Endothelial cell of umbilical vein (primary cell): ENCODE data around the gene SLC30A10. TPM values are rescaled to one million over a fixed set of nuclear protein-coding genes. Genes with fewer than 3 reads are reported as not detected.
"Not testable (repeated sequence)": the region's sequence is repeated elsewhere in the genome, so short reads cannot be mapped to it uniquely, and the experiment has no call there.

Experiments
- BruUV-seq: library from RNA; stranded (reverse); fragments of 400-500 nt; replicated peaks from 2 replicates; lab custom pipeline; 2021; lab: Mats Ljungman, UMichigan
- CTCF ChIA-PET: fragments of 300-600, 350-600 bp; sonication (Branson Sonifier 250); formaldehyde crosslinking; loops from one replicate; lab custom pipeline; 2021; ENCODE audit warnings: antibody characterized with exemption, inconsistent platforms; lab: Charles Lee
- POLR2A ChIA-PET: fragments of 300-600, 350-600 bp; sonication (Branson Sonifier 250); formaldehyde crosslinking; loops from one replicate; lab custom pipeline; 2021; ENCODE audit warnings: antibody characterized with exemption, inconsistent platforms; lab: Charles Lee
- DNase-seq: peaks from one replicate; pipeline ENCODE4 v3.0.0-alpha.2; 2011; ENCODE audit warnings: low read depth, low spot score
- FAIRE-seq: peaks from 2 replicates; lab custom pipeline; 2011; peaks lifted over from hg19 to GRCh38; lab: Jason Lieb, UNC
- H2AFZ ChIP-seq: 2 replicates; pipeline ENCODE4 v1.6.0; 2012; ENCODE audit warnings: low read depth, low read length, control low read depth, inconsistent platforms
- H3K27ac ChIP-seq: 2 replicates; pipeline ENCODE4 v1.5.1; 2011; ENCODE audit warnings: low read depth, mild to moderate bottlenecking, control low read depth, low read length, moderate library complexity; ENCODE audit not compliant: insufficient read depth
- H3K27me3 ChIP-seq, 2 experiments: 2 replicates each; pipeline versions ENCODE4 v1.6.0 to v1.6.1; 2011; ENCODE audit warnings: low read length in 2 of 2, mixed read lengths in 1 of 2; ENCODE audit not compliant: control insufficient read depth in 2 of 2, insufficient read depth in 2 of 2
- H3K36me3 ChIP-seq, 2 experiments: 2 replicates in 1 of 2; 3 replicates in 1 of 2; pipeline ENCODE4 v1.5.1; 2011; ENCODE audit warnings: low read length in 2 of 2, mild to moderate bottlenecking in 1 of 2, moderate library complexity in 1 of 2; ENCODE audit not compliant: control insufficient read depth in 2 of 2, insufficient read depth in 2 of 2; ENCODE audit errors: extremely low read depth in 1 of 2
- H3K4me1 ChIP-seq: 3 replicates; pipeline ENCODE4 v1.5.1; 2011; ENCODE audit warnings: mild to moderate bottlenecking, low read length; ENCODE audit not compliant: control insufficient read depth, insufficient read depth; ENCODE audit errors: extremely low read depth
- H3K4me2 ChIP-seq: 2 replicates; pipeline ENCODE4 v1.6.1; 2011; ENCODE audit warnings: low read length, control low read depth, mixed read lengths; ENCODE audit not compliant: insufficient read depth
- H3K4me3 ChIP-seq, 3 experiments: fragments of 200-600 bp in 1 of 3; sonication (generic), shearing (Covaris generic) in 1 of 3; replicated peaks in 1 of 3; 2 replicates each; pipeline ENCODE4 v1.5.1; 2011 to 2016; ENCODE audit warnings: control low read depth in 3 of 3, low read length in 3 of 3, mild to moderate bottlenecking in 2 of 3, inconsistent platforms in 1 of 3, low read depth in 1 of 3, moderate library complexity in 1 of 3; ENCODE audit not compliant: insufficient read depth in 1 of 3
- H3K79me2 ChIP-seq: 2 replicates; pipeline ENCODE4 v1.6.0; 2012; ENCODE audit warnings: low read length, inconsistent platforms; ENCODE audit not compliant: control insufficient read depth, insufficient read depth
- H3K9ac ChIP-seq: replicated peaks from 2 replicates; pipeline ENCODE3; 2011; ENCODE audit warnings: low read length, control low read depth; ENCODE audit not compliant: insufficient read depth; ENCODE audit errors: extremely low read depth
- H3K9me1 ChIP-seq: replicated peaks from 3 replicates; pipeline ENCODE4 v1.6.0; 2011; ENCODE audit warnings: mild to moderate bottlenecking, low read length; ENCODE audit not compliant: control insufficient read depth, insufficient read depth; ENCODE audit errors: extremely low read depth
- H3K9me3 ChIP-seq: replicated peaks from 2 replicates; pipeline ENCODE4 v1.5.1; 2012; ENCODE audit warnings: low read length, inconsistent platforms; ENCODE audit not compliant: control insufficient read depth, insufficient read depth
- H4K20me1 ChIP-seq: replicated peaks from 2 replicates; pipeline ENCODE3; 2011; ENCODE audit warnings: mild to moderate bottlenecking, low read length; ENCODE audit not compliant: control insufficient read depth, insufficient read depth; ENCODE audit errors: extremely low read depth
- EZH2 ChIP-seq: IDR thresholded peaks from 2 replicates; pipeline ENCODE4 v1.6.1; 2012; ENCODE audit warnings: borderline replicate concordance, low read depth, mild to moderate bottlenecking, moderate library complexity, low read length, inconsistent platforms; ENCODE audit not compliant: severe bottlenecking
- FOS ChIP-seq: IDR thresholded peaks from 2 replicates; pipeline ENCODE4 v1.6.1; 2011; ENCODE audit warnings: mild to moderate bottlenecking, low read length, moderate library complexity, borderline replicate concordance; ENCODE audit not compliant: insufficient read depth
- GATA2 ChIP-seq: IDR thresholded peaks from 2 replicates; pipeline ENCODE4 v1.7.0; 2011; ENCODE audit warnings: low read depth, mild to moderate bottlenecking, moderate library complexity, mixed read lengths, low read length; ENCODE audit not compliant: insufficient read length, insufficient read depth
- JUN ChIP-seq: IDR thresholded peaks from 2 replicates; pipeline ENCODE4 v1.6.1; 2011; ENCODE audit warnings: borderline replicate concordance, low read depth; ENCODE audit not compliant: insufficient read length, insufficient read depth
- POLR2A ChIP-seq: IDR thresholded peaks from 2 replicates; pipeline ENCODE4 v1.6.1; 2012; ENCODE audit warnings: low read depth, mild to moderate bottlenecking, control low read depth, low read length
- POLR2AphosphoS5 ChIP-seq: IDR thresholded peaks from 2 replicates; pipeline ENCODE4 v1.6.1; 2012; ENCODE audit warnings: low read depth, mild to moderate bottlenecking, control low read depth, low read length, moderate library complexity; ENCODE audit not compliant: insufficient read depth
- dilution Hi-C: fragments of 300-500 bp; cut with MboI; formaldehyde crosslinking; loops from one replicate; pipeline ENCODE4 v1.15.0; 2019; ENCODE audit warnings: low sequenced_read_pairs; ENCODE audit not compliant: extremely low pct_ligation_motif_present
- intact Hi-C: fragments of 100-400 bp; cut with micrococcal nuclease; formaldehyde crosslinking; loops from one replicate; pipeline ENCODE4 v1.10.0; 2022
- polyA plus RNA-seq, 4 experiments: library from polyadenylated mRNA; depleted of rRNA in 3 of 4; stranded (reverse) in 3 of 4; unstranded in 1 of 4; fragments of >200 nt; gene quantifications; 2 replicates each; pipeline versions ENCODE4 v1.2.1 to v1.2.3, GENCODE V29; 2011 to 2012; ENCODE audit warnings: missing spikeins in 1 of 4
- total RNA-seq: library from RNA; stranded (reverse); gene quantifications from 2 replicates; pipeline ENCODE4 v1.2.3, GENCODE V29; 2021
- TF ChIP-seq, protein P1 (sequence below): IDR thresholded peaks from 2 replicates; pipeline ENCODE4 v1.6.1; 2011; ENCODE audit not compliant: insufficient read depth, insufficient read length

The SLC30A10 gene
- total and polyA plus RNA-seq, 2 donors (not counting 3 experiments of a cell fraction or from before 2014, with no cell fraction given), result not detected

DNA sequence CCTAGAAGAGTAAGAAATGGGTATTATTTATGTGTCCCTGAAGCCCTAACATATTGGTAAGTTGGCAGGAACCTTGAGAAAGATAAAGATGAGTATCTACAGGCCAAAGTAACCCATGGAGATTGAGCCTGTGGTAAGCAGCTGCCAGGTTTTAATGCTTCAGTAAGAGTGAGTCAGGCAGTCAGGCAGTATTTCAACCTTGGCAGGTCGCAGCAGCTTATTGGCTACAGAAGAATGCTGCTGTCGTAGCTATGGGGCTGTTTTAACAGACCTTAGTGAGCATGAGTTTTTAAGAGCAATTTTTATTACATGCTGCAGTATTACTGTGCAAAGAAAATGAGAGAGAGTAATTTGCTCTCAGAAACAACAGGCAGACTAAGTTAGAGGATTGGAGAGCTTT, 10.3 kb upstream of the SLC30A10 start:
- DNase-seq, result no peak
- H4K20me1 ChIP-seq, result no peaks in the 10 kb centered on the region
- ChIA-PET CTCF (no interaction called here), POLR2A (no interaction called here)
- no peaks in the 10 kb centered on the region for H3K9me3 ChIP-seq
- intact Hi-C loops (no loop called here), dilution Hi-C loops (no loop called here)
- H3K4me2 ChIP-seq, result no peak overlapping the region
- H2AFZ ChIP-seq, result no peak overlapping the region
- H3K36me3 ChIP-seq, result no peaks in the 10 kb centered on the region
- peaks cover 1 to 4% of the 10 kb centered on the region in 2 experiments for H3K27me3 ChIP-seq
- no peak overlapping the region for H3K27ac ChIP-seq
- H3K79me2 ChIP-seq, result no peaks in the 10 kb centered on the region
- BruUV-seq, result no TSS peak
- H3K4me1 ChIP-seq, result no peaks in the 10 kb centered on the region
- no peak for TF ChIP-seq GATA2
- TF ChIP-seq EZH2, result no peak
- TF ChIP-seq POLR2AphosphoS5, result no peak
- no peak for TF ChIP-seq JUN
- no peak for TF ChIP-seq FOS
- no peak for TF ChIP-seq POLR2A
- TF ChIP-seq, protein P1, sequence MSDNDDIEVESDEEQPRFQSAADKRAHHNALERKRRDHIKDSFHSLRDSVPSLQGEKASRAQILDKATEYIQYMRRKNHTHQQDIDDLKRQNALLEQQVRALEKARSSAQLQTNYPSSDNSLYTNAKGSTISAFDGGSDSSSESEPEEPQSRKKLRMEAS, result no peak
- no peaks in the 10 kb centered on the region for H3K9me1 ChIP-seq
- H3K4me3 ChIP-seq, result no peak overlapping the region
- no peak overlapping the region for H3K9ac ChIP-seq
- no peak for FAIRE-seq

DNA sequence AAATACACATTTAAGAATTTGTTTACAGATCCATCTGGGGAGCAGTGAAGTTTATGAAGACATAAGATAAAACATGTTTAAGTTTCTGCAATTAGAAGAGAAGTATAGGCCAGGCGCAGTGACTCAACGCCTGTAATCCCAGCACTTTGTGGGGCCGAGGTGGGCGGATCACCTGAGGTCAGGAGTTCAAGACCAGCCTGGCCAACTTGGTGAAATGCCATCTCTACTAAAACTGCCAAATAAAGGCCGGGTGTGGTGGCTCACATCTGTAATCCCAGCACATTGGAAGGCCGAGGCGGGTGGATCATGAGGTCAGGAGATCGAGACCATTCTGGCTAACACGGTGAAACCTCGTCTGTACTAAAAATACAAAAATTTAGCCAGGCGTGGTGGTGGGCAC, 5.4 kb upstream of the SLC30A10 start:
- FAIRE-seq, POLR2A ChIA-PET: not testable (repeated sequence)

More for the DNA sequence above, 5.4 kb upstream of the SLC30A10 start:
- H4K20me1 ChIP-seq, dilution Hi-C loops, H3K4me2 ChIP-seq, H3K79me2 ChIP-seq, H3K9me3 ChIP-seq, H2AFZ ChIP-seq, H3K4me1 ChIP-seq, intact Hi-C loops, H3K9me1 ChIP-seq, H3K36me3 ChIP-seq, DNase-seq, H3K27me3 ChIP-seq, CTCF ChIA-PET, H3K27ac ChIP-seq, H3K4me3 ChIP-seq, BruUV-seq, H3K9ac ChIP-seq: not testable (repeated sequence)
